HL-60 (cell line): ENCODE results near the gene RAB3GAP1.

Experiments
- GABPA ChIP-seq: IDR thresholded peaks from 2 replicates; pipeline ENCODE4 v1.6.1; 2012; ENCODE audit warnings: low read depth
- POLR2AphosphoS5 ChIP-seq: IDR thresholded peaks from 2 replicates; pipeline ENCODE4 v1.6.1; 2012; ENCODE audit warnings: low read depth
- SPI1 ChIP-seq: IDR thresholded peaks from 2 replicates; pipeline ENCODE4 v1.6.1; 2012; ENCODE audit warnings: low read depth, mild to moderate bottlenecking, borderline replicate concordance
- TF ChIP-seq, protein P1 (sequence below): IDR thresholded peaks from one replicate; pipeline ENCODE4 v1.5.1; 2011; ENCODE audit warnings: low read length, control low read depth, inconsistent platforms; ENCODE audit not compliant: insufficient read depth

GRCh38 chr2:135055182-135055786 lies 3.2 kb downstream of the RAB3GAP1 start:
- TF ChIP-seq, protein P1, sequence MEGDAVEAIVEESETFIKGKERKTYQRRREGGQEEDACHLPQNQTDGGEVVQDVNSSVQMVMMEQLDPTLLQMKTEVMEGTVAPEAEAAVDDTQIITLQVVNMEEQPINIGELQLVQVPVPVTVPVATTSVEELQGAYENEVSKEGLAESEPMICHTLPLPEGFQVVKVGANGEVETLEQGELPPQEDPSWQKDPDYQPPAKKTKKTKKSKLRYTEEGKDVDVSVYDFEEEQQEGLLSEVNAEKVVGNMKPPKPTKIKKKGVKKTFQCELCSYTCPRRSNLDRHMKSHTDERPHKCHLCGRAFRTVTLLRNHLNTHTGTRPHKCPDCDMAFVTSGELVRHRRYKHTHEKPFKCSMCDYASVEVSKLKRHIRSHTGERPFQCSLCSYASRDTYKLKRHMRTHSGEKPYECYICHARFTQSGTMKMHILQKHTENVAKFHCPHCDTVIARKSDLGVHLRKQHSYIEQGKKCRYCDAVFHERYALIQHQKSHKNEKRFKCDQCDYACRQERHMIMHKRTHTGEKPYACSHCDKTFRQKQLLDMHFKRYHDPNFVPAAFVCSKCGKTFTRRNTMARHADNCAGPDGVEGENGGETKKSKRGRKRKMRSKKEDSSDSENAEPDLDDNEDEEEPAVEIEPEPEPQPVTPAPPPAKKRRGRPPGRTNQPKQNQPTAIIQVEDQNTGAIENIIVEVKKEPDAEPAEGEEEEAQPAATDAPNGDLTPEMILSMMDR = no peak
- no peak for TF ChIP-seq POLR2AphosphoS5
- TF ChIP-seq GABPA = no peak
- no peak for TF ChIP-seq SPI1
